ENCODE results near the gene C6orf120.

GRCh38 chr6:169722362-169723199 lies 20.7 kb downstream of the C6orf120 start:
- TF ChIP-seq CTCF (conservative IDR thresholded peaks at IDR 0.05; ENCODE audit: low read depth, low read length) (no peak), EZH2 (IDR thresholded peaks at IDR 0.05; ENCODE audit: low read length, unreplicated experiment) (no peak), EZH2phosphoT487 (IDR thresholded peaks at IDR 0.05; ENCODE audit: borderline replicate concordance, low read length) (no peak)

All from PC-3 (cell line).